Fibroblast of lung (primary cell): ENCODE results near the gene ATP1B1. TPM values are rescaled to one million over a fixed set of nuclear protein-coding genes. Genes with fewer than 3 reads are reported as not detected.

Source experiments
- DNase-seq, 2 donors: peaks; one replicate each; pipeline versions ENCODE4 v3.0.0 to v3.0.0-alpha.2; 2010; ENCODE audit warnings: low read depth in 2 of 2
- H2AFZ ChIP-seq: 2 replicates; pipeline ENCODE4 v1.5.1; 2012; ENCODE audit warnings: low read length, control low read depth, inconsistent platforms
- H3K27ac ChIP-seq: 2 replicates; pipeline ENCODE4 v1.5.1; 2011; ENCODE audit warnings: low read length, control low read depth; ENCODE audit not compliant: insufficient read depth
- H3K27me3 ChIP-seq: 2 replicates; pipeline ENCODE4 v1.5.1; 2011; ENCODE audit warnings: mild to moderate bottlenecking, low read length; ENCODE audit not compliant: control insufficient read depth, insufficient read depth
- H3K36me3 ChIP-seq: 2 replicates; pipeline ENCODE4 v1.5.1; 2011; ENCODE audit warnings: low read length; ENCODE audit not compliant: control insufficient read depth, insufficient read depth
- H3K4me1 ChIP-seq: 2 replicates; pipeline ENCODE4 v1.5.1; 2011; ENCODE audit warnings: low read length; ENCODE audit not compliant: control insufficient read depth, insufficient read depth; ENCODE audit errors: extremely low read depth
- H3K4me2 ChIP-seq: 2 replicates; pipeline ENCODE4 v1.5.1; 2011; ENCODE audit warnings: low read length, control low read depth; ENCODE audit not compliant: insufficient read depth; ENCODE audit errors: extremely low read depth
- H3K4me3 ChIP-seq, 4 experiments: fragments of 200-600 bp in 1 of 4; sonication (generic) in 1 of 4; replicated peaks in 1 of 4; 2 replicates each; pipeline ENCODE4 v1.5.1; 2011 to 2016; ENCODE audit warnings: low read length in 4 of 4, low read depth in 3 of 4, mild to moderate bottlenecking in 3 of 4, control low read depth in 2 of 4, inconsistent platforms in 1 of 4, mixed read lengths in 1 of 4; ENCODE audit not compliant: insufficient read depth in 1 of 4; ENCODE audit errors: control extremely low read depth in 1 of 4
- H3K79me2 ChIP-seq: 2 replicates; pipeline ENCODE4 v1.5.1; 2012; ENCODE audit warnings: mild to moderate bottlenecking, low read length, inconsistent platforms; ENCODE audit not compliant: control insufficient read depth, insufficient read depth
- H3K9ac ChIP-seq: 2 replicates; pipeline ENCODE4 v1.5.1; 2011; ENCODE audit warnings: mild to moderate bottlenecking, low read length, control low read depth; ENCODE audit not compliant: insufficient read depth
- H3K9me3 ChIP-seq: 2 replicates; pipeline ENCODE4 v1.5.1; 2012; ENCODE audit warnings: low read depth, low read length; ENCODE audit not compliant: control insufficient read depth, insufficient read depth
- H4K20me1 ChIP-seq: 2 replicates; pipeline ENCODE4 v1.5.1; 2011; ENCODE audit warnings: low read length; ENCODE audit not compliant: control insufficient read depth, insufficient read depth; ENCODE audit errors: extremely low read depth
- CTCF ChIP-seq, 2 donors: IDR thresholded peaks in 1 of 2; conservative IDR thresholded peaks in 1 of 2; 1 replicate in 1 of 2; 2 replicates in 1 of 2; pipeline ENCODE4 v1.5.1; 2011 to 2012; ENCODE audit warnings: low read length in 2 of 2, control low read depth in 1 of 2, inconsistent platforms in 1 of 2, low read depth in 1 of 2, mild to moderate bottlenecking in 1 of 2
- EZH2 ChIP-seq: IDR thresholded peaks from 2 replicates; pipeline ENCODE4 v1.5.1; 2012; ENCODE audit warnings: low read length, control low read depth, mild to moderate bottlenecking; ENCODE audit errors: missing control alignments
- polyA plus RNA-seq, 2 donors: library from polyadenylated mRNA; depleted of rRNA in 1 of 2; stranded (reverse) in 1 of 2; unstranded in 1 of 2; fragments of >200 nt; gene quantifications; 2 replicates each; pipeline ENCODE4 v1.2.1, GENCODE V29; 2011 to 2012; ENCODE audit warnings: missing spikeins in 1 of 2
- total RNA-seq: library from RNA; depleted of rRNA; stranded (reverse); fragments of >200 nt; gene quantifications from 2 replicates; pipeline ENCODE4 v1.2.1, GENCODE V29; 2014

ATP1B1 gene
- total and polyA plus RNA-seq, 2 donors (not counting 1 experiment from before 2014, with no cell fraction given), result 21.1 to 37.9 TPM

- Histone ChIP-seq H3K9me3 (no peaks in the 10 kb centered on the region), H3K4me3 (no peak overlapping the region), H3K4me2 (no peak overlapping the region), H2AFZ (no peak overlapping the region), H3K27me3 (no peaks in the 10 kb centered on the region), H3K4me1 (peaks cover 28% of the 10 kb centered on the region), H3K79me2 (peaks cover 22% of the 10 kb centered on the region), H3K36me3 (peaks cover 2% of the 10 kb centered on the region), H3K27ac (no peak overlapping the region), H3K9ac (no peak overlapping the region), H4K20me1 (no peaks in the 10 kb centered on the region)
- TF ChIP-seq EZH2, result no peak
- no peak for TF ChIP-seq CTCF (conservative IDR thresholded peaks at IDR 0.05 in 1 of 2, IDR thresholded peaks at IDR 0.05 in 1 of 2; ENCODE audit: low read depth in 1 of 2, low read length in 2 of 2)
- no peak for DNase-seq
Observed at GRCh38 chr1:169117599-169117998, 11.1 kb downstream of the ATP1B1 start.

- Histone ChIP-seq H3K36me3 (peaks cover 2% of the 10 kb centered on the region), H2AFZ (no peak overlapping the region), H3K4me2 (no peak overlapping the region), H3K27me3 (no peaks in the 10 kb centered on the region), H3K27ac (no peak overlapping the region), H3K9ac (no peak overlapping the region), H3K9me3 (no peaks in the 10 kb centered on the region), H3K4me3 (no peak overlapping the region), H3K79me2 (peaks cover 22% of the 10 kb centered on the region), H4K20me1 (no peaks in the 10 kb centered on the region), H3K4me1 (peaks cover 25% of the 10 kb centered on the region)
- DNase-seq, result no peak
- TF ChIP-seq EZH2 (no peak), CTCF (conservative IDR thresholded peaks at IDR 0.05 in 1 of 2, IDR thresholded peaks at IDR 0.05 in 1 of 2; ENCODE audit: low read depth in 1 of 2, low read length in 2 of 2) (no peak)
Observed at GRCh38 chr1:169118227-169118626, 11.7 kb downstream of the ATP1B1 start.

- Histone ChIP-seq H4K20me1 (no peaks in the 10 kb centered on the region), H3K79me2 (peaks cover 20% of the 10 kb centered on the region), H3K27me3 (no peaks in the 10 kb centered on the region), H3K27ac (peak overlapping the region; percentile 85), H3K4me2 (peak overlapping the region; percentile 33), H3K4me3 (no peak overlapping the region), H3K4me1 (peaks cover 19% of the 10 kb centered on the region), H3K9ac (no peak overlapping the region), H2AFZ (no peak overlapping the region), H3K9me3 (no peaks in the 10 kb centered on the region), H3K36me3 (peaks cover 2% of the 10 kb centered on the region)
- TF ChIP-seq CTCF (conservative IDR thresholded peaks at IDR 0.05 in 1 of 2, IDR thresholded peaks at IDR 0.05 in 1 of 2; ENCODE audit: low read depth in 1 of 2, low read length in 2 of 2) (no peak), EZH2 (no peak)
- peak in 1 of 2 donors; percentile 85 for DNase-seq
Observed at GRCh38 chr1:169119405-169119804, 12.9 kb downstream of the ATP1B1 start.
